Measurements from ENCODE around the gene ABCC12. TPM values are rescaled to one million over a fixed set of nuclear protein-coding genes. Genes with fewer than 3 reads are reported as not detected.

Gene ABCC12
- 0.17 TPM in 1 of 2 replicates, not detected in the other for total RNA-seq

DNA sequence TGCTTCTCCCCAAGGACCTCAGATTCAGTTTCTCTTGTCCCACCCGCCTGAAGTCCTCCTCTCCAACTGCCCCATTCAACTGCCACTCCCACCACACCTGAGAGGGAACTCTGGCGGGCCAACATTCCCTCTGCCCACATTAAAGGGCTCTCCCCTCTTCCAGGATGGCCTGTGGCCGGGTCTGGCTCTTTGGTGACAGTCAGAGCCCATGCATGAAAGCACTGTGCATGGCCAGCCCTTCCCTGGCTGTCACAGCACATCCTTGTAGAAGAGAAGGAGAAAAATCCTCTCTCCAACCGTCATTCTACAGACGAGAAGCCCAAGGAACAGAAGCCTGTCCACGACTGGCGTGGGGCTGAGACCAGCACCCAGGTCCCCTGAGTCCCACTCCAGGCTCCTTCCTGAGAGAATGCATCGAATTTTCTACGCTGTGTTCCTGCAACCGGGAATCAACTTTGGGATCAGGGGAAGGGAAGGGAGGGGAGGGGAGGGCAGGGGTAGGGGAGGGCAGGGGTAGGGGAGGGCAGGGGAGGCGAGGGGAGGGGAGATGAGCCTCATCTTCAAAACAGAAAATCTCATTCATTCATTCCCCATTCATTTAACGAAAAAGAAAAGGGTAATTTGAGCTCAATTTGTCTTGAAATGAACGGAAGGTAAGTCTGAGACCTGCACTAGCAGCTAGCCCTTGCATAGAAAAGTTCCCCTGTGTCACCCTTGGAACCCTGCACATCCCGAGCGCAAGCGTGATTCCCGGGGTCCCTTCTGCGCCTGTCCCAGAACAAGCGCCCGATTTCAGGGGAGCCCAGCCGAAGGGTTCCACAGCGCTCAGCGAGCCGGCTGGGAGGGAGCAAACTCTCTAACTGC, at the start of gene ABCC12:
ABCC12 (minus strand) TSS at position 68 of the 864 bp plus-strand sequence. CDS start 9,569 bp downstream, outside the sequence.

Other genes starting within 250 kb of the ABCC12 start
- gene LONP2, start 88.3 kb upstream of the ABCC12 start, total RNA-seq = 23.5 and 25.7 TPM in 2 replicates
- under 0.01 TPM in 1 of 2 replicates, not detected in the other for gene ABCC11, start 91.5 kb upstream of the ABCC12 start, total RNA-seq
- gene SIAH1, start 229.4 kb upstream of the ABCC12 start, total RNA-seq = 17.2 and 19.3 TPM in 2 replicates

Measured in bronchus fibroblast of lung (primary cell).